ENCODE results near the gene LEPR. TPM values are rescaled to one million over a fixed set of nuclear protein-coding genes. Genes with fewer than 3 reads are reported as not detected.
"Not testable (repeated sequence)": the region's sequence is repeated elsewhere in the genome, so short reads cannot be mapped to it uniquely, and the experiment has no call there.

The LEPR gene
- total RNA-seq = 10 to 100 TPM in 3 of 4 donors, 1 to 10 TPM in 1; 5.1 to 12.9 (median 11.0) TPM

GRCh38 chr1:65420590-65421350 lies at the start of gene LEPR, which contains the start of gene LEPROT:
Gene LEPR (plus strand): TSS chr1:65420668. CDS start chr1:65565566, 144,898 bp downstream.
Gene LEPROT (plus strand): TSS chr1:65420668. CDS start chr1:65420725, 57 bp downstream.
- 1% methylated on average over 35 to 44 of the region's 60 CpGs for WGBS, 2 donors
- no peak for DNase-seq (ENCODE audit: low spot score in 2 of 2)
- intact Hi-C loops (cut with DNase I; ENCODE audit: low total_unique reads) = no loop called here

GRCh38 chr1:65371544-65371943 lies 48.9 kb upstream of the LEPR start:
- H3K4me3 ChIP-seq (ENCODE audit: low read depth, poor library complexity, severe bottlenecking) = no peak overlapping the region
- DNase-seq (ENCODE audit: low spot score in 2 of 2) = no peak
- TF ChIP-seq POLR2A (IDR thresholded peaks at IDR 0.05) (no peak), CTCF (IDR thresholded peaks at IDR 0.05) (no peak)
- intact Hi-C loops (cut with DNase I; ENCODE audit: low total_unique reads) = no loop called here
- 85 to 87% methylated on average over 3 of the region's 3 CpGs for WGBS, 2 donors

More at GRCh38 chr1:65420590-65421350, at the start of gene LEPR, which contains the start of gene LEPROT:
- TF ChIP-seq POLR2A (IDR thresholded peaks at IDR 0.05) (peak in 1 of 2 donors; percentile 76), CTCF (IDR thresholded peaks at IDR 0.05) (no peak)
- H3K4me3 ChIP-seq (ENCODE audit: low read depth, poor library complexity, severe bottlenecking) = peak within 1 kb of the TSS; percentile 86

GRCh38 chr1:65372557-65372956 lies 47.9 kb upstream of the LEPR start:
- intact Hi-C loops (cut with DNase I; ENCODE audit: low total_unique reads) = no loop called here
- H3K4me3 ChIP-seq (ENCODE audit: low read depth, poor library complexity, severe bottlenecking) = no peak overlapping the region
- 53 to 60% methylated on average over 1 of the region's 1 CpG for WGBS, 2 donors
- no peak for TF ChIP-seq CTCF (IDR thresholded peaks at IDR 0.05)
- no peak for TF ChIP-seq POLR2A (IDR thresholded peaks at IDR 0.05)
- DNase-seq (ENCODE audit: low spot score in 2 of 2) = no peak

- 88 to 91% methylated on average over 4 of the region's 4 CpGs for WGBS, 2 donors
- intact Hi-C loops (cut with DNase I; ENCODE audit: low total_unique reads) = no loop called here
- TF ChIP-seq POLR2A (IDR thresholded peaks at IDR 0.05) (no peak), CTCF (IDR thresholded peaks at IDR 0.05) (no peak)
- no peak overlapping the region for H3K4me3 ChIP-seq (ENCODE audit: low read depth, poor library complexity, severe bottlenecking)
- no peak for DNase-seq (ENCODE audit: low spot score in 2 of 2)
These were observed 42.8 kb upstream of the LEPR start for GRCh38 chr1:65377496-65378246.

- WGBS, 2 donors = 40 to 63% methylated on average over 2 of the region's 2 CpGs
- DNase-seq (ENCODE audit: low spot score in 2 of 2) = no peak
- intact Hi-C loops (cut with DNase I; ENCODE audit: low total_unique reads) = no loop called here
- no peak overlapping the region for H3K4me3 ChIP-seq (ENCODE audit: low read depth, poor library complexity, severe bottlenecking)
- TF ChIP-seq POLR2A (IDR thresholded peaks at IDR 0.05) = no peak
- no peak for TF ChIP-seq CTCF (IDR thresholded peaks at IDR 0.05)
These were observed 42.1 kb upstream of the LEPR start for GRCh38 chr1:65378247-65378946.

- H3K4me3 ChIP-seq (ENCODE audit: low read depth, poor library complexity, severe bottlenecking); intact Hi-C loops (cut with DNase I; ENCODE audit: low total_unique reads); DNase-seq (ENCODE audit: low spot score in 2 of 2): not testable (repeated sequence)
- WGBS, 2 donors = 91 to 92% methylated on average over 5 of the region's 5 CpGs
These were observed 36.0 kb upstream of the LEPR start for GRCh38 chr1:65384426-65384825.

Data from lower leg skin (tissue), 4 donors.